ENCODE measurements around the gene SPSB4. TPM values are rescaled to one million over a fixed set of nuclear protein-coding genes. Genes with fewer than 3 reads are reported as not detected.
A peak's percentile ranks its signal among the peaks of the same experiment; 100 is the strongest.

The SPSB4 gene
- total RNA-seq: 0.58 and 1.2 TPM in 2 replicates

DNA sequence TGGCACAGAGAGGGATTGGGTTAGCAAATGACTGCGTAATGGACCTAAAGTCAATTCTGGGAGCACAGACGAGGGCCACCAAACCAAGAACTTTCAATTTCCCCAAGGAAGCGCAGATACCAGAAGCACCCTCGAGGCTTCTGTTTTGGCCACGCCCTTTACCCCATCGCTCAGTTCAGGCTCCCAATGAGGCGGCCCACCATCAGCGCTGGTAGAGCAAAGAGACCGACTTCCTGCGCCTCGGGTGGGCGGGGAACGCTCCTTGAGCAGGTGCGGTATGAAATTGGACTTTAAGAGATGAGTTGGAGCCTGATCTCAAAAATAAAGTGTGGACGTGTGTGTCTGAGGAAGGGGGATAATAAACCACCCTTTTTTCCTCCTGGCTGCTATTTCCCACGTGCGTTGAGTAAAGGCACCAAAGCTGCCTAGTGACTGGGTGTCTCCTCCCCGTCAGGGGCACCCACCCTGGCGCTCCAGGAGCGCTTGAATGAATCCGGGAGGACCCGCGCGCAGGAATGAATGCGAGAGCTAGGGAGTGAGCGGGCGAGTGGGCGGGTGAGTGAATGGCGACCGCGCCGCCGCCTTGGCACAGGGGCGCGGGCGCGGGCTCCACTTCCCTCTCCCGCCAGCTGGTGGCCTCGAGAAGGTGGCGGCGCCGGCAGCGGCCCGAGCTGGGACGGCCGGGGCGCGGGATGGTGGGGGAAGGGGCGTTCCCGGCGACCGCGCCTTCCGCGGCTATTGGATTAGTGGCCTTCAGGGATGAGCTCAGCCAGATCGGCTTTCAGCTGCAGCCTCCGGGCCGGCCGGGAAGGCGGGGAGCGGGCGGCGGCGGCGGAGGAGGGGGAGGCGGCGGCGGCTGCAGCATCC, at the start of gene SPSB4:
SPSB4 (plus strand) TSS at position 772 of the 867 bp plus-strand sequence. CDS start 14,758 bp downstream, outside the sequence.
- TF ChIP-seq CTCF (conservative IDR thresholded peaks at IDR 0.05; ENCODE audit: low read depth, low read length): no peak
- H3K4me3 ChIP-seq (ENCODE audit: low read depth, low read length): no peak within 1 kb of the TSS
- DNase-seq (ENCODE audit: low read depth): no peak

DNA sequence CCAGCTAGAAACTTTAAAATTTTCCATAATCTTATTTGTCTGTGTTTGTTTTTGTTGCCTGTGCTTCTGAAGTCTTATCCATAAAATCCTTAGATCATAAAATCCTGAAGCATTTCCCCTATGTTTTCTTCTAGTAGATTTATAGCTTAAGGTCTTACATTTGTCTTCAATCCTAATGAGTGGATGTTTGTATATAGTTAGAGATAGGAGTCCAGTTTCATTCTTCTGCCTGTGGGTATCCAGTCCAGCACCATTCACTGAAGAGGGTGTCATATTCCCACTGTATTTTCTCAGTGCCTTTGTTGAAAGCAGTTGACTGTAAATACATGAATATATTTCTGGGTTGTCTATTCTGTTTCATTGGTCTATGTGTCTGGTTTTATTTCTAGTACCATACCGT, 44.8 kb upstream of the SPSB4 start:
- DNase-seq (ENCODE audit: low read depth): no peak
- no peak overlapping the region for H3K4me3 ChIP-seq (ENCODE audit: low read depth, low read length)
- no peak for TF ChIP-seq CTCF (conservative IDR thresholded peaks at IDR 0.05; ENCODE audit: low read depth, low read length)

- no peak for DNase-seq (ENCODE audit: low read depth)
- no peak for TF ChIP-seq CTCF (conservative IDR thresholded peaks at IDR 0.05; ENCODE audit: low read depth, low read length)
- H3K4me3 ChIP-seq (ENCODE audit: low read depth, low read length): no peak overlapping the region
Observed at GRCh38 chr3:141009496-141009895, 41.7 kb upstream of the SPSB4 start.

DNA sequence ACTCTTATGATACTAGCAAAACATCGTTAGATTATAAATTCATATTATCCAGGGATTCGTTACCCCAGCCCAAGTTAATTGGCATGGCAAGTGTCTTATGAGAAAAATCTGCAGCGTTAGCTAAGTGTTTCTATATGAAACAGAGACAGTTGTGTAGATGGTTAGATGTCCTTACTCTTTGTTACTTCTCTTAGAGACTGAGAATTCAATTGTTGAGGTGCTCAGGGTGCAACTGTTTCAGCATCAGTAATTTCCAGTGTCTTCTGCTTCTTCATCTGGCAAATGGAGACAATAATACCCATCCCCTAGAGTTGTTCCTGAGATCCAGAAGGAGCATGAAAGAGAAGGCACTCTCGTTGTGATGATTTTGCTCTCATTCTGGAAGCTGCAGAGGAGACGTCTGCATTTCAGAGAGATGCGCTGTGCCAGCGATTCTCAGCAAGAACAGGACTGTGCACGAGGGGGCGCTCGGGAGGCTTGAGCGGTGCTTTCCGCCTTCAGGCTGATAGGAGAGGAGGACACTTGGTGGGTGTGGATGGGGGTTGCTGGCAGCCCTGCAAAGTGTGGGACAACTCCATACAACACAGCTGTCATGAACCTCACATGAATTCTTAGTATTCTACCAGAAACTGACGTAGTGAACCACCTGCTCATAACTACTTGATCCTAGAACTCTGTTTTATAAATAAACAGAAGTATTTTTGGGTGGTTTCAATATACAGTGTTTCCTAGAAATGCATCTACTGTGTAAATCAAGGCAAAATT, 39.7 kb upstream of the SPSB4 start:
- peak; percentile 89 for TF ChIP-seq CTCF (conservative IDR thresholded peaks at IDR 0.05; ENCODE audit: low read depth, low read length)
- DNase-seq (ENCODE audit: low read depth): no peak
- H3K4me3 ChIP-seq (ENCODE audit: low read depth, low read length): no peak overlapping the region

DNA sequence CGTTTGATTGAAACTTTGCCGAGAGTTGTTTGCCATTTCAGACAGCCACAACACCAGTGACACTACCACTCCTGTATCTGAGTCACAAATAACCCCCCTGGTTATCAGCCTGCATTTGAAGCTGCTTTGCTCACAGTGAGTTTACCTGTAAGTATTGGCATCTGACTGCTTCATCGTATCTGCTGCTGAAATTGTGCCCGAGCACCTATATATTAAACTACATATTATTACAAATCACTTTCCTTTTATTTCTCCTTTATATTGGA, 39.2 kb upstream of the SPSB4 start:
- no peak for DNase-seq (ENCODE audit: low read depth)
- no peak for TF ChIP-seq CTCF (conservative IDR thresholded peaks at IDR 0.05; ENCODE audit: low read depth, low read length)
- no peak overlapping the region for H3K4me3 ChIP-seq (ENCODE audit: low read depth, low read length)

- no peak for TF ChIP-seq CTCF (conservative IDR thresholded peaks at IDR 0.05; ENCODE audit: low read depth, low read length)
- DNase-seq (ENCODE audit: low read depth): no peak
- H3K4me3 ChIP-seq (ENCODE audit: low read depth, low read length): no peak overlapping the region
Observed at GRCh38 chr3:141012571-141012970, 38.6 kb upstream of the SPSB4 start.

All from epithelial cell of proximal tubule (primary cell).